OCI-LY1 (cell line): Measurements from ENCODE around the gene LCN12.

ENCODE experiments used
- H2AFZ ChIP-seq: fragments of 200-600 bp; sonication (generic), shearing (Covaris generic); 2 replicates; pipeline ENCODE4 v1.6.0; 2014; ENCODE audit warnings: antibody characterized with exemption, mild to moderate bottlenecking, low read length
- H3F3A ChIP-seq: fragments of 200-600 bp; sonication (generic), shearing (Covaris generic); 2 replicates; pipeline ENCODE4 v1.6.0; 2014; ENCODE audit warnings: mild to moderate bottlenecking, antibody characterized with exemption, low read length, moderate library complexity; ENCODE audit not compliant: insufficient read depth
- H3K27ac ChIP-seq: fragments of 200-600 bp; sonication (generic); 2 replicates; pipeline ENCODE4 v1.5.1; 2014; ENCODE audit warnings: low read length, mixed run types, mild to moderate bottlenecking, low read depth; ENCODE audit not compliant: poor library complexity, severe bottlenecking
- H3K27me3 ChIP-seq: fragments of 200-600 bp; sonication (generic); 2 replicates; pipeline ENCODE4 v1.6.0; 2014; ENCODE audit warnings: antibody characterized with exemption, mild to moderate bottlenecking, low read length, moderate library complexity; ENCODE audit not compliant: insufficient read depth
- H3K36me3 ChIP-seq: fragments of 200-600 bp; sonication (generic); 2 replicates; pipeline ENCODE4 v1.6.1; 2014; ENCODE audit warnings: mild to moderate bottlenecking, antibody characterized with exemption, low read length, moderate library complexity, mixed read lengths; ENCODE audit not compliant: insufficient read depth
- H3K4me1 ChIP-seq: fragments of 200-600 bp; sonication (generic); 2 replicates; pipeline ENCODE4 v1.5.1; 2014; ENCODE audit warnings: mild to moderate bottlenecking, low read length, moderate library complexity; ENCODE audit not compliant: insufficient read depth, severe bottlenecking
- H3K4me2 ChIP-seq: fragments of 200-600 bp; sonication (generic), shearing (Covaris generic); 2 replicates; pipeline ENCODE4 v1.6.1; 2014; ENCODE audit warnings: low read length
- H3K4me3 ChIP-seq: fragments of 200-600 bp; sonication (generic); 2 replicates; pipeline ENCODE4 v1.5.1; 2014; ENCODE audit warnings: low read length, low read depth, mild to moderate bottlenecking, mixed read lengths; ENCODE audit not compliant: poor library complexity, severe bottlenecking
- H3K79me2 ChIP-seq: fragments of 200-600 bp; shearing (Covaris generic); 2 replicates; pipeline ENCODE4 v1.6.1; 2016; ENCODE audit warnings: mixed run types, low read length, mixed read lengths; ENCODE audit not compliant: insufficient read depth
- H3K9ac ChIP-seq: fragments of 200-600 bp; sonication (generic), shearing (Covaris generic); 2 replicates; pipeline ENCODE4 v1.6.1; 2014; ENCODE audit warnings: mild to moderate bottlenecking, low read length, mixed read lengths
- H3K9me2 ChIP-seq: fragments of 200-600 bp; sonication (generic), shearing (Covaris generic); 2 replicates; pipeline ENCODE4 v1.6.1; 2014; ENCODE audit warnings: low read depth, mild to moderate bottlenecking, low read length, mixed read lengths
- H3K9me3 ChIP-seq: fragments of 200-600 bp; shearing (Covaris generic); 2 replicates; pipeline ENCODE4 v1.6.1; 2014; ENCODE audit warnings: low read length, mixed read lengths
- H4K20me1 ChIP-seq: fragments of 200-600 bp; sonication (generic), shearing (Covaris generic); 2 replicates; pipeline ENCODE4 v1.6.0; 2016; ENCODE audit warnings: mild to moderate bottlenecking, low read length; ENCODE audit not compliant: insufficient read depth
- CTCF ChIP-seq: fragments of 200-600 bp; sonication (generic), shearing (Covaris generic); IDR thresholded peaks from 2 replicates; pipeline ENCODE4 v1.5.1; 2017; ENCODE audit warnings: mild to moderate bottlenecking, antibody characterized with exemption, low read length, moderate library complexity, mixed read lengths
- EZH2 ChIP-seq: fragments of 200-600 bp; sonication (generic), shearing (Covaris generic); IDR thresholded peaks from 2 replicates; pipeline ENCODE4 v1.8.0; 2017; ENCODE audit warnings: borderline replicate concordance, mixed run types, mild to moderate bottlenecking, antibody characterized with exemption, low read length, moderate library complexity, mixed read lengths

The LCN12 gene

GRCh38 chr9:136979769-136980587 lies 27.9 kb downstream of the LCN12 start:
- Histone ChIP-seq H3K9me2 (no peaks in the 10 kb centered on the region), H3K9ac (no peak overlapping the region), H4K20me1 (no peaks in the 10 kb centered on the region), H3K4me3 (no peak overlapping the region), H3K79me2 (no peaks in the 10 kb centered on the region), H3K4me1 (no peaks in the 10 kb centered on the region), H3F3A (no peaks in the 10 kb centered on the region), H2AFZ (no peak overlapping the region), H3K36me3 (no peaks in the 10 kb centered on the region), H3K4me2 (no peak overlapping the region), H3K27me3 (peaks cover 4% of the 10 kb centered on the region), H3K9me3 (no peaks in the 10 kb centered on the region), H3K27ac (no peak overlapping the region)
- TF ChIP-seq CTCF = no peak
- no peak for TF ChIP-seq EZH2

GRCh38 chr9:136980669-136981478 lies 28.8 kb downstream of the LCN12 start:
- Histone ChIP-seq H3K4me3 (no peak overlapping the region), H3K79me2 (no peaks in the 10 kb centered on the region), H4K20me1 (no peaks in the 10 kb centered on the region), H3K36me3 (no peaks in the 10 kb centered on the region), H3K9me3 (no peaks in the 10 kb centered on the region), H3F3A (no peaks in the 10 kb centered on the region), H3K4me1 (no peaks in the 10 kb centered on the region), H3K4me2 (no peak overlapping the region), H3K9me2 (no peaks in the 10 kb centered on the region), H3K9ac (no peak overlapping the region), H3K27me3 (peaks cover 4% of the 10 kb centered on the region), H2AFZ (no peak overlapping the region), H3K27ac (no peak overlapping the region)
- TF ChIP-seq CTCF (no peak), EZH2 (no peak)

GRCh38 chr9:136981588-136982231 lies 29.6 kb downstream of the LCN12 start:
- Histone ChIP-seq H2AFZ (no peak overlapping the region), H3K9me2 (no peaks in the 10 kb centered on the region), H3K4me1 (no peaks in the 10 kb centered on the region), H3K4me2 (no peak overlapping the region), H3K4me3 (no peak overlapping the region), H3K27ac (no peak overlapping the region), H3K9me3 (no peaks in the 10 kb centered on the region), H4K20me1 (no peaks in the 10 kb centered on the region), H3F3A (no peaks in the 10 kb centered on the region), H3K79me2 (no peaks in the 10 kb centered on the region), H3K27me3 (peaks cover 4% of the 10 kb centered on the region), H3K36me3 (no peaks in the 10 kb centered on the region), H3K9ac (no peak overlapping the region)
- no peak for TF ChIP-seq CTCF
- TF ChIP-seq EZH2 = no peak
